ENCODE data around the gene HOXA13. TPM values are rescaled to one million over a fixed set of nuclear protein-coding genes. Genes with fewer than 3 reads are reported as not detected.

The HOXA13 gene
- total and polyA plus RNA-seq, 10 of the 15 experiments (the other 5 are each of a cell fraction or from before 2014, with no cell fraction given): not detected

DNA sequence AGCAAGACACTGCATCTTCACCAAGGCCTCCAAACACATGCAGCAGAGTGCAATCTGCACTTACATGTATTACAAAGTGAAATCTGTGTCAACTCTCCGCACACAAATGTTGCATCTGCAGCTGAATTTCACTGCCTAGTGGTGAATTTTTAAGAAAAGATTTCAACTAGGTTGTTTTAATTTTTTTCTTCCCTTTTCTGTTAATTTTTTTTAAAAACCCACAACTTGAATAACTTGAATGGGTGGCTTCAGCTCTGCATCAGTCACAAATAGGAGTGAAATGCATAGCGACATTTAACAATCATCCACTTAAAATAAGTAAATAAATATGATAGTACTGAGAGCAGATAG is 5.9 kb downstream of the HOXA13 start:
- H3K4me1 ChIP-seq (ENCODE audit: control insufficient read depth, insufficient read depth, low read length): no peaks in the 10 kb centered on the region; the same call in 1 of the 2 replicates
- ATAC-seq: no peak
- SMC1A ChIA-PET (ENCODE audit: uncharacterized antibody, unreplicated experiment): no interaction called here
- H3K4me2 ChIP-seq (ENCODE audit: control insufficient read depth, insufficient read depth): no peak overlapping the region
- BruUV-seq (replicated peaks): no TSS peak
- RAD21 ChIA-PET (ENCODE audit: unreplicated experiment): interaction anchor here (0.9 to 2.6 kb wide), 2 partner anchors 725 to 729 kb away, joined by 3 to 70 read pairs; no protein-coding TSS in a partner anchor
- H3K9me3 ChIP-seq (replicated peaks; ENCODE audit: control insufficient read depth, insufficient read depth, low read length): no peaks in the 10 kb centered on the region; the same call in 2 of the 3 replicates
- FAIRE-seq: no peak
- H3K27ac ChIP-seq (ENCODE audit: control insufficient read depth, insufficient read depth): no peak overlapping the region
- H3K27me3 ChIP-seq (replicated peaks in 1 of 2; ENCODE audit: control insufficient read depth in 2 of 2, insufficient read depth in 2 of 2, low read length in 1 of 2): peaks cover 25 to 41% of the 10 kb centered on the region in 2 experiments
- DNase-seq (ENCODE audit: low read depth, low spot score): no peak
- in situ Hi-C loops (cut with MboI): no loop called here
- H3K9ac ChIP-seq (ENCODE audit: control insufficient read depth, insufficient read depth, low read length): no peak overlapping the region
- intact Hi-C loops (cut with micrococcal nuclease; ENCODE audit: unreplicated experiment): no loop called here
- 0 out of 2 replicates have a peak, but pooled peaks cover 3% of the 10 kb centered on the region for H4K20me1 ChIP-seq (ENCODE audit: control insufficient read depth, insufficient read depth)
- CTCF ChIA-PET: interaction anchor here (1.2 to 3.3 kb wide), 3 partner anchors 381 to 725 kb away, joined by 3 to 93 read pairs (median 50); no protein-coding TSS in a partner anchor
- TF ChIP-seq RFX5 (IDR thresholded peaks at IDR 0.05; ENCODE audit: low read depth, low read length) (no peak), TCF12 (IDR thresholded peaks at IDR 0.05; ENCODE audit: low read depth, low read length) (no peak), SRF (IDR thresholded peaks at IDR 0.05; ENCODE audit: low read depth in 2 of 2, low read length in 2 of 2) (no peak), KAT2A (conservative IDR thresholded peaks at IDR 0.05; ENCODE audit: control insufficient read depth, low read depth, low read length) (no peak)
- TF ChIP-seq, protein P1, sequence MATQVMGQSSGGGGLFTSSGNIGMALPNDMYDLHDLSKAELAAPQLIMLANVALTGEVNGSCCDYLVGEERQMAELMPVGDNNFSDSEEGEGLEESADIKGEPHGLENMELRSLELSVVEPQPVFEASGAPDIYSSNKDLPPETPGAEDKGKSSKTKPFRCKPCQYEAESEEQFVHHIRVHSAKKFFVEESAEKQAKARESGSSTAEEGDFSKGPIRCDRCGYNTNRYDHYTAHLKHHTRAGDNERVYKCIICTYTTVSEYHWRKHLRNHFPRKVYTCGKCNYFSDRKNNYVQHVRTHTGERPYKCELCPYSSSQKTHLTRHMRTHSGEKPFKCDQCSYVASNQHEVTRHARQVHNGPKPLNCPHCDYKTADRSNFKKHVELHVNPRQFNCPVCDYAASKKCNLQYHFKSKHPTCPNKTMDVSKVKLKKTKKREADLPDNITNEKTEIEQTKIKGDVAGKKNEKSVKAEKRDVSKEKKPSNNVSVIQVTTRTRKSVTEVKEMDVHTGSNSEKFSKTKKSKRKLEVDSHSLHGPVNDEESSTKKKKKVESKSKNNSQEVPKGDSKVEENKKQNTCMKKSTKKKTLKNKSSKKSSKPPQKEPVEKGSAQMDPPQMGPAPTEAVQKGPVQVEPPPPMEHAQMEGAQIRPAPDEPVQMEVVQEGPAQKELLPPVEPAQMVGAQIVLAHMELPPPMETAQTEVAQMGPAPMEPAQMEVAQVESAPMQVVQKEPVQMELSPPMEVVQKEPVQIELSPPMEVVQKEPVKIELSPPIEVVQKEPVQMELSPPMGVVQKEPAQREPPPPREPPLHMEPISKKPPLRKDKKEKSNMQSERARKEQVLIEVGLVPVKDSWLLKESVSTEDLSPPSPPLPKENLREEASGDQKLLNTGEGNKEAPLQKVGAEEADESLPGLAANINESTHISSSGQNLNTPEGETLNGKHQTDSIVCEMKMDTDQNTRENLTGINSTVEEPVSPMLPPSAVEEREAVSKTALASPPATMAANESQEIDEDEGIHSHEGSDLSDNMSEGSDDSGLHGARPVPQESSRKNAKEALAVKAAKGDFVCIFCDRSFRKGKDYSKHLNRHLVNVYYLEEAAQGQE (IDR thresholded peaks at IDR 0.05; ENCODE audit: low read depth, low read length): no peak
- no peak overlapping the region for H3K4me3 ChIP-seq
- POLR2A ChIA-PET: no interaction called here
- H3K79me2 ChIP-seq (ENCODE audit: control insufficient read depth, insufficient read depth, low read length): no peaks in the 10 kb centered on the region
- no peaks in the 10 kb centered on the region for H3K36me3 ChIP-seq (ENCODE audit: control insufficient read depth in 2 of 2, insufficient read depth in 2 of 2, low read length in 1 of 2)
- H2AFZ ChIP-seq (ENCODE audit: control insufficient read depth, low read depth, low read length): no peak overlapping the region
- WGBS (ENCODE audit: insufficient coverage, insufficient replicate concordance, low lambda C conversion rate, missing lambda C conversion rate): 79% methylated on average over 2 of the region's 2 CpGs
